DLD1 (cell line): ENCODE data around the gene RALGAPB.
"Not testable (repeated sequence)": the region's sequence is repeated elsewhere in the genome, so short reads cannot be mapped to it uniquely, and the experiment has no call there.

Experiments
- in situ Hi-C: cut with HindIII; loops from 2 replicates; pipeline ENCODE4 v1.10.0; 2017; ENCODE audit warnings: low sequenced_read_pairs

RALGAPB gene

GRCh38 chr20:38446441-38447209 lies 26.0 kb upstream of the RALGAPB start:
- in situ Hi-C loops = no loop called here

- in situ Hi-C loops = no loop called here
These were observed 25.4 kb upstream of the RALGAPB start for GRCh38 chr20:38447251-38447661.

- in situ Hi-C loops = no loop called here
These were observed 24.5 kb upstream of the RALGAPB start for GRCh38 chr20:38447931-38448675.

- in situ Hi-C loops = no loop called here
These were observed 23.6 kb upstream of the RALGAPB start for GRCh38 chr20:38449046-38449445.

- in situ Hi-C loops = no loop called here
These were observed 22.1 kb upstream of the RALGAPB start for GRCh38 chr20:38450412-38450975.

GRCh38 chr20:38452880-38453624 lies 19.6 kb upstream of the RALGAPB start:
- in situ Hi-C loops = no loop called here

GRCh38 chr20:38453941-38454340 lies 18.7 kb upstream of the RALGAPB start:
- in situ Hi-C loops = no loop called here

- in situ Hi-C loops = no loop called here
These were observed 17.8 kb upstream of the RALGAPB start for GRCh38 chr20:38454556-38455473.

- in situ Hi-C loops = no loop called here
These were observed 14.3 kb upstream of the RALGAPB start for GRCh38 chr20:38458314-38458713.

GRCh38 chr20:38460040-38460623 lies 12.5 kb upstream of the RALGAPB start:
- in situ Hi-C loops = no loop called here

- in situ Hi-C loops = not testable (repeated sequence)
These were observed 12.0 kb upstream of the RALGAPB start for GRCh38 chr20:38460631-38461030.

- in situ Hi-C loops = not testable (repeated sequence)
These were observed 11.5 kb upstream of the RALGAPB start for GRCh38 chr20:38461167-38461566.

GRCh38 chr20:38461569-38461968 lies 11.1 kb upstream of the RALGAPB start:
- in situ Hi-C loops = not testable (repeated sequence)

GRCh38 chr20:38466171-38466570 lies 6.5 kb upstream of the RALGAPB start:
- in situ Hi-C loops = no loop called here

- in situ Hi-C loops = no loop called here
These were observed 5.7 kb upstream of the RALGAPB start for GRCh38 chr20:38466983-38467382.

GRCh38 chr20:38471245-38471644 lies 1.4 kb upstream of the RALGAPB start:
- in situ Hi-C loops = no loop called here

GRCh38 chr20:38471987-38472512 lies 593 bp upstream of the RALGAPB start:
- in situ Hi-C loops = no loop called here

- in situ Hi-C loops = no loop called here
These were observed 738 bp downstream of the RALGAPB start for GRCh38 chr20:38473367-38473795.

GRCh38 chr20:38477747-38478146 lies 5.1 kb downstream of the RALGAPB start:
- in situ Hi-C loops = no loop called here
